ENCODE data around the gene RSPO4. TPM values are rescaled to one million over a fixed set of nuclear protein-coding genes. Genes with fewer than 3 reads are reported as not detected.

RSPO4 gene
- total and polyA plus RNA-seq, 2 of the 8 experiments (the other 6 are each of a cell fraction or from before 2014, with no cell fraction given): 3.4 to 6.4 TPM

DNA sequence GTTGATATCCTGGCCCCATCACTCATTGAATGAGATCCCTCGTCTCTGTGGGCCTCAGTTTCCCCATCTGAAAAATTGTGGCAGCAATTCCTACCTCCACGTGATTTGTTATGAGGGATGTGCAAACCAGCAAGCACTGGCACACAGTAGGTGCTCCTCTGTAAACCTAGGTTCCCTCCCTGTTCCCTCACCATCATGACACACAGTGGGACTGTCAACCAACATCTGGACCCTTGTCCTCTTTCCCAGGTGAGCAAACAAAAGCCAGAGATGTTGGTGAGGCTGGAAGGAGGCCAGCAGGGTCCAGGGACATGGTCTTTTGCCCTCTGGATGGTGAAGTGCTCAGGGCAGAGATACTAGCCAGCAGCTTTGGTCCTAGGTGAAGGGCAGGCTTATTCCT lies 26.1 kb downstream of the RSPO4 start:
- Histone ChIP-seq H3K36me3 (ENCODE audit: control insufficient read depth in 2 of 4, insufficient read depth in 4 of 4, low read length in 3 of 4) (no peaks in the 10 kb centered on the region), H3K4me2 (ENCODE audit: insufficient read depth in 1 of 2, low read depth in 2 of 2, low read length in 2 of 2) (no peak overlapping the region), H3K56ac (replicated peaks; ENCODE audit: insufficient read length, low read depth, low read length) (no peak overlapping the region), H4K5ac (ENCODE audit: insufficient read length, low read depth, low read length) (no peak overlapping the region), H2BK20ac (ENCODE audit: low read length) (no peak overlapping the region), H3K27me3 (replicated peaks in 1 of 4; ENCODE audit: control insufficient read depth in 3 of 4, extremely low read depth in 1 of 4, insufficient read depth in 3 of 4, low read length in 3 of 4) (no peaks in the 10 kb centered on the region), H3K18ac (ENCODE audit: extremely low read depth, low read length) (no peak overlapping the region), H3K23me2 (ENCODE audit: low read depth, low read length) (no peaks in the 10 kb centered on the region), H2BK15ac (ENCODE audit: low read length) (no peak overlapping the region), H2BK120ac (replicated peaks; ENCODE audit: low read depth, low read length) (no peak overlapping the region), H3K27ac (ENCODE audit: low read depth, low read length) (no peak overlapping the region), H3K9me3 (ENCODE audit: insufficient read depth in 2 of 2, low read depth in 1 of 2, low read length in 1 of 2) (no peaks in the 10 kb centered on the region), H4K91ac (replicated peaks; ENCODE audit: insufficient read length, low read length) (no peak overlapping the region), H3K4ac (replicated peaks; ENCODE audit: insufficient read length, low read depth, low read length) (no peak overlapping the region), H3K9ac (replicated peaks in 1 of 4; ENCODE audit: extremely low read depth in 1 of 4, low read depth in 3 of 4, low read length in 3 of 4) (no peak overlapping the region), H2AK5ac (ENCODE audit: low read depth, low read length) (no peak overlapping the region), H3K4me3 (ENCODE audit: extremely low read depth in 1 of 4, insufficient read depth in 2 of 4, low read depth in 3 of 4, low read length in 4 of 4) (no peak overlapping the region), H2AFZ (ENCODE audit: low read length) (no peak overlapping the region), H3K4me1 (replicated peaks in 1 of 4; ENCODE audit: control insufficient read depth in 3 of 4, insufficient read depth in 4 of 4, low read length in 3 of 4) (no peaks in the 10 kb centered on the region), H2BK12ac (ENCODE audit: low read depth, low read length) (no peak overlapping the region), H3K79me1 (ENCODE audit: low read depth, low read length) (no peaks in the 10 kb centered on the region), H4K20me1 (replicated peaks in 1 of 2; ENCODE audit: control insufficient read depth in 1 of 2, insufficient read depth in 2 of 2, low read length in 2 of 2) (no peaks in the 10 kb centered on the region), H3K23ac (ENCODE audit: insufficient read length) (no peak overlapping the region), H3K79me2 (ENCODE audit: control insufficient read depth in 1 of 2, insufficient read depth in 2 of 2, low read length in 2 of 2) (no peaks in the 10 kb centered on the region), H2BK5ac (ENCODE audit: low read depth, low read length) (no peak overlapping the region), H3K14ac (ENCODE audit: insufficient read length) (no peak overlapping the region), H4K8ac (ENCODE audit: extremely low read depth, insufficient read depth, low read length) (no peak overlapping the region)
- CTCF ChIA-PET (ENCODE audit: partially characterized antibody): interaction anchor here (0.6 to 13.1 kb wide), 7 partner anchors 10 to 492 kb away, joined by 3 to 155 read pairs (median 4); no protein-coding TSS in a partner anchor
- FAIRE-seq (no peak), DNase-seq (ENCODE audit: low read depth in 1 of 2, low spot score in 2 of 2) (no peak)
- 82% methylated on average over 2 of the region's 2 CpGs; no CpG with 5 or more reads in 1 of the 2 experiments for WGBS, 2 experiments (ENCODE audit: extremely low coverage in 1 of 2, insufficient coverage in 1 of 2, insufficient read length in 1 of 2, insufficient replicate concordance in 2 of 2, low coverage in 1 of 2, low lambda C conversion rate in 2 of 2, missing lambda C conversion rate in 1 of 2)
- TF ChIP-seq ZNF274 (IDR thresholded peaks at IDR 0.05; ENCODE audit: borderline replicate concordance, extremely low read depth, low read length) (no peak), TCF12 (IDR thresholded peaks at IDR 0.05; ENCODE audit: low read depth, low read length) (no peak), FOSL1 (IDR thresholded peaks at IDR 0.05; ENCODE audit: insufficient read depth, low read depth, low read length) (no peak), SUZ12 (IDR thresholded peaks at IDR 0.05; ENCODE audit: low read length) (no peak), GABPA (IDR thresholded peaks at IDR 0.05; ENCODE audit: borderline replicate concordance, insufficient read depth, low read length) (no peak), CHD1 (IDR thresholded peaks at IDR 0.05; ENCODE audit: low read depth, low read length) (no peak), KDM4A (IDR thresholded peaks at IDR 0.05; ENCODE audit: low read depth, low read length, severe bottlenecking) (no peak), RNF2 (IDR thresholded peaks at IDR 0.05; ENCODE audit: borderline replicate concordance, low read depth, low read length, missing control alignments, poor library complexity, severe bottlenecking) (no peak), TAF7 (optimal IDR thresholded peaks at IDR 0.05; ENCODE audit: borderline replicate concordance, low read depth, low read length) (no peak), TEAD4 (IDR thresholded peaks at IDR 0.05; ENCODE audit: low read depth, low read length) (no peak), YY1 (IDR thresholded peaks at IDR 0.05; ENCODE audit: low read depth, low read length) (no peak)
- TF ChIP-seq, protein P1, sequence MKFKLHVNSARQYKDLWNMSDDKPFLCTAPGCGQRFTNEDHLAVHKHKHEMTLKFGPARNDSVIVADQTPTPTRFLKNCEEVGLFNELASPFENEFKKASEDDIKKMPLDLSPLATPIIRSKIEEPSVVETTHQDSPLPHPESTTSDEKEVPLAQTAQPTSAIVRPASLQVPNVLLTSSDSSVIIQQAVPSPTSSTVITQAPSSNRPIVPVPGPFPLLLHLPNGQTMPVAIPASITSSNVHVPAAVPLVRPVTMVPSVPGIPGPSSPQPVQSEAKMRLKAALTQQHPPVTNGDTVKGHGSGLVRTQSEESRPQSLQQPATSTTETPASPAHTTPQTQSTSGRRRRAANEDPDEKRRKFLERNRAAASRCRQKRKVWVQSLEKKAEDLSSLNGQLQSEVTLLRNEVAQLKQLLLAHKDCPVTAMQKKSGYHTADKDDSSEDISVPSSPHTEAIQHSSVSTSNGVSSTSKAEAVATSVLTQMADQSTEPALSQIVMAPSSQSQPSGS (IDR thresholded peaks at IDR 0.05; ENCODE audit: low read length): no peak
- POLR2A ChIA-PET (ENCODE audit: partially characterized antibody): interaction anchor here (1.4 kb wide), 1 partner anchor 12 kb away, joined by 5 read pairs; no protein-coding TSS in a partner anchor

Data from H1 (cell line).